ENCODE results near the gene CLIC3. TPM values are rescaled to one million over a fixed set of nuclear protein-coding genes. Genes with fewer than 3 reads are reported as not detected.

The CLIC3 gene
- polyA plus RNA-seq, 3 donors, result 0.29 to 0.57 (median 0.47) TPM

DNA sequence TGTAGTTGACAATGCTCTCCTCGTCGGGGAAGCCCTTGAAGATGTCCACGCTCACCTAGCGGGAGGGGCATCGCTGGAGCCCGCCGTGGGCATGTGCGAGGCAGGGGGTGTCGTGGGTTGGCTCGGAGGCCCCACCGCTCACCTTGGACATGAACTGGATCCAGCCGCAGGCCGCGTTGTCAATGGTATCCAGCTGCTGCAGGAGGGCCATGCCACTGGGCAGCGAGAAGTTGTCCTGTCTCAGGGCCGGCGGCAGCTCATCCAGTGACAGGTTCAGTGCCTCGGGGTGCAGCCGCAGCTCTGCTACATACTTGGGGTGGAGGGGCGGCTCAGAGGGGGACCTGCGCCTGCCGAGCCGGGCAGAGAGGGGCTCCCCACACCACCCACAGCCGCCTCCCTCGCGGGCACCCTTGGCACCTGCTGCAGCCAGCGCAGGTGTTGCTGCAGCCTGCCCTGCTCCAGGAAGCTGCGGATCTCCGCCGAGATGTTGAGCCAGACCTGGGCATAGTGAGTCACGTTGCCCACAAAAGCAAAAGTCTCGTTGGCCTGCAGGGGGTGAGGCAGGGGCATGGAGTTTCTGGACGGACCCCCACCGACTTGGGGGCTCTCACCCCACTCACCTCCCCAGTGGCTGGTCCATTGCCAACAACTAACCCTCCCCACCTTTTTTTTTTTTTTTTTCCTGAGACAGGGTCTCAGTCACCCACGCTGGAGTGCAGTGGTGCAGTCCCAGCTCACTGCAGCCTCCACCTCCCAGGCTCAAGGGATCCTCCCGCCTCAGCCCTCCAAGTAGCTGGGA lies 22.6 kb upstream of the CLIC3 start:
- DNase-seq, result no peak

- no peak for DNase-seq
Observed at GRCh38 chr9:137017791-137018497, 21.6 kb upstream of the CLIC3 start.

GRCh38 chr9:137017071-137017470 lies 20.7 kb upstream of the CLIC3 start:
- DNase-seq, result no peak

- no peak for DNase-seq
Observed at GRCh38 chr9:137016436-137016835, 20.1 kb upstream of the CLIC3 start.

GRCh38 chr9:137015976-137016375 lies 19.6 kb upstream of the CLIC3 start:
- DNase-seq, result no peak

GRCh38 chr9:137015540-137015930 lies 19.2 kb upstream of the CLIC3 start:
- DNase-seq, result no peak

- no peak for DNase-seq
Observed at GRCh38 chr9:137014776-137015539, 18.6 kb upstream of the CLIC3 start.

- no peak for DNase-seq
Observed at GRCh38 chr9:137014166-137014565, 17.8 kb upstream of the CLIC3 start.

DNA sequence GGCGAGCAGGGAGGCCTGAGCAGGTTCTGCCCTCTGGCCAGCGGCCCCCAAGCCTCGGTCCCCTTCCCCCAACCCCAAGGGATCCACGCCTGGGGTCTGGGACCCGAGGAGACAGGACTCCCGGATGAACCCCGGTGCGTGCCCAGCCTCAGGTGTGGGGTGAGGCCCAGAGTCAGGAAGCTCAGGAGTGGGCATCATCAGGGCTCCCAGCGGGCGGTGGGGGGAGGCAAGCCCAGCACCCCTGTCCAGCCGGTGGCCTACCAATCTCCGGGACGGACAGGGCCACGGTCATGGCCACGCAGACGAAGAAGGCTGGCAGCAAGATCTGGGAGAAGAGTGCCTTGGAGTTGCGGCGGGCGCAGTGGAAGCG lies 17.2 kb upstream of the CLIC3 start:
- no peak for DNase-seq

DNA sequence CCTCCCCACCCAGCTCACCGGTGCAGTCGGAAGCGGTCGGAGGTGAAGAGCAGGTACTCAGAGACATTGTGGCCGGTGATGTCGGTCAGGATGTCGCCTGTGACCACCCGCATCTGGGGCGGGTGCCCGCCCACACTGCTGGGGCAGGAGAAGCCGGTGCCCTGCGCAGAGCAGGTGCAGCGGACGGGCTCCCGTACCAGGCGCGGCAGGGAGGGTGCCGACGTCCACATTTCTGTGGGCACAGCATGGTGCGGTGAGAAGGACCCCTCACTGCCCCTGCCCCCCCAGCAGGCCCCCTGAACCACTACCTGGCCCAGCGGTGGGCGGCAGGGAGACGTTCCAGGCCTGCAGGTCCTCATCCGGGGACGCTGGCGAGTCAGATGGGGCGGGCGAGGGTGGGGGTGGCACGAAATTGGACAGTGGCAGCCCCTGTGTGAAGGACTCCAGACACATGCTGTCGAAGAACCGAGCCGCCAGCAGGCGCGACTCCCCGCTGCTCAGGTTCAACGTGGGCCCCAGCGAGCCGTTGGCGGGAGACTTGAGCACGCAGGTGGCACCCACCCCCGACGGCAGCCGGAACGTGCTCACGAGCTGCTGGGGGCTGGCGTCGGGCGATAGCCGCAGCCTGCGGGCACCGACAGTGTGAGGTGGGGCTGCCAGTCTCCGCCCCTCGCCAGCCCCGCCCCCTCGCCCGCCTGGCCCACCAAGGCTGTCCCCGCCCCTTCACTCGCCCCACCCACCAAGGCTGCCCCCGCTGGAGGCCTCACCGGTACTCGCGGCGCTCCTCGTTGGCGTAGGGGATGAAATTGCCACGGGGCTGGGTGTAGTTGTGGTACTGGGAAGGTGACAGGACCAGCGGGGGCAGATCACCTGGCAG lies 16.6 kb upstream of the CLIC3 start:
- DNase-seq, result no peak

GRCh38 chr9:137011907-137012675 lies 15.7 kb upstream of the CLIC3 start:
- DNase-seq, result no peak

- no peak for DNase-seq
Observed at GRCh38 chr9:137011156-137011555, 14.8 kb upstream of the CLIC3 start.

DNA sequence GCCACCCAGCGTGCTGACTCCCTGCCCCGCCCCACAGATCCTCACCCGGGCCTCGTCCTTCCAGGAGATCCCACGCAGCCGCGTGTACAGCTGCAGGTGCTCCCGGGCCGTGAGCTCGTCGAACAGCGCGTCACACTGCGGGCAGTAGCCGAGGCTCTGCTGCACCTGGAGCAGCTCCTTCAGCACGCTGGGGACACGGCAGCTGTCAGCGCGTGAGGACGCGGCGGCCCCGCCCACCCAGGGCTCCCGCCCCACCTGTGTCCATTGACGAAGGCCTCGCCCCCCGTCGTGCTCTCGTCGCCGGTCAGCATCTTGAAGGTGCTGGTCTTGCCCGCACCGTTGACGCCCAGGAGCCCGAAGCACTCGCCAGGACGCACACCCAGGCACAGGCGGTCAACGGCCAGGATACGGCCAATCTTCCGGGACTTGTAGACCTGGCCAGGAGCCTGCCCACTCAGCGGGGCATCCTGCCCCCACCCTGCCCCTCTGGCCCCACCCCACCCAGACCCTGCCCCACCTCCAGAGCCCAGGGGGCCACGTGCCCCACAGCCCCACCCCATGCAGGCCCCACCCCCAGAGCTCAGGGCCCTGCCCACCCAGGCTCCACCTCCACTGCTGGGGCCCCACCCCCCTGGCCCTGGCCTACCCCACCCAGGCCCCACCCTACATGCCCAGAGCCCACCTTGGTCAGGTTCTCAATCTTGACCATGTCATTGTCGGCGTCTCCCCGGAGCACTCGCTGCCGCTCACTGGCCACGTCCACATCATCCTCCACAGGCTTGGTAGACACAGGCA lies 13.8 kb upstream of the CLIC3 start:
- no peak for DNase-seq

GRCh38 chr9:137009217-137009616 lies 12.8 kb upstream of the CLIC3 start:
- no peak for DNase-seq

- DNase-seq, result no peak
Observed at GRCh38 chr9:137008312-137008711, 11.9 kb upstream of the CLIC3 start.

DNA sequence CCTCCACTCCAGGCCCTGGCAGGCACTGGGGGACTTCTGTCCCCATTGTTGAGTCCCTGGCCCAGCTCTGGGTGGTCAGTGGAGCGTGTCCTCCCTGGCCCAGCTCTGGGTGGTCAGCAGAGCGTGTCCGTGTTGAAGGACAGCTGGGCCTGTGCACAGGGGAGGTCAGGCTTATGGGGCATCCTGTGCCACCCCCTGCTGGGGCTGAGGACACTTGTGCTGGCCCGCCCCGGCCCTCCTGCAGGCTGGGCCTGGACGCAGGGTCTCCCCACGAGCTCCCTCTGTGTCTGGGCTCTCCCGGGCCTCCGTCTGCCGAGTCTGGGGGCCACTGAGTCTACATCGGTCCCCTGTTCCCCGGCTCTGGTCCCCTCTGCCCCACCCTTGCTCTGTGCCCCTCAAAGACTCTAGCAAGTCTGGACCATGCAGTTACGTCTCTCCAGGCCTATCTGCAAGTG lies 11.5 kb upstream of the CLIC3 start:
- DNase-seq, result no peak

DNA sequence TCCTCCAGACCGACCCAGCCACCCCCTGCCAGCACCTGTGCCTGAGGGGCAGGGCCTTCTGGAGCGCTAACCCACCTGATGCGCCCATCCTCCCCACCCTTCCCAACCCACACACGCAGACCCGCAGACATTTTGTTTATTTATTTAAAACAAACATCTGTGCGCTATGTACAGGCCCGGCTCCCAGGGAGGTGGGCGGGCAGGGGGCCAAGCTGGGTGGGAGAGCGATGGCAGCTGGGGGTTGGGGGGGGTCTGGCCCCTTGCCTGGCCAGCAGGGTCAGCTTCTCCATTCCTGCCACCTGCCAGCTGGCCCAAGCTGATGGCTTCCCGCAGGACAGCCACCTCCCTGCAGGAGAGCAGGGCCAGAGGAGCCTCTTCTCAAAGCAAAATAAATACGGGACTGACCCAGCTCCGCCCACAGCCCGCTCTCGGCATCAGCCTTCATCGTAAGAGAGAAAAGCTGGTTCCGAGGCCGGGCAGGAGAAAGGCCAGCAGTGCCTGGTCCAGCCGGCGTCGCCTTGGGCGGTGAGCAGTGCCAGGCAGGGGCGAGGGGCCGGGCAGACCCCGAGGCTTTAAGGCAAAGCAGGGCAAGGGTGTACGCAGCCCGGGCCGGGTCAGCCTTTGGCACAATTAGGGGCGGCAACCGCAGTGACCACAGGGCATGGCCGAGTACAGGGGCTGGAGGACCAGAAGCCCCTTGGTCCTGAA lies 10.9 kb upstream of the CLIC3 start:
- DNase-seq, result no peak

GRCh38 chr9:137006116-137007003 lies 10.0 kb upstream of the CLIC3 start:
- DNase-seq, result no peak
